Measurements from ENCODE around the gene PRKCI.

The PRKCI gene

DNA sequence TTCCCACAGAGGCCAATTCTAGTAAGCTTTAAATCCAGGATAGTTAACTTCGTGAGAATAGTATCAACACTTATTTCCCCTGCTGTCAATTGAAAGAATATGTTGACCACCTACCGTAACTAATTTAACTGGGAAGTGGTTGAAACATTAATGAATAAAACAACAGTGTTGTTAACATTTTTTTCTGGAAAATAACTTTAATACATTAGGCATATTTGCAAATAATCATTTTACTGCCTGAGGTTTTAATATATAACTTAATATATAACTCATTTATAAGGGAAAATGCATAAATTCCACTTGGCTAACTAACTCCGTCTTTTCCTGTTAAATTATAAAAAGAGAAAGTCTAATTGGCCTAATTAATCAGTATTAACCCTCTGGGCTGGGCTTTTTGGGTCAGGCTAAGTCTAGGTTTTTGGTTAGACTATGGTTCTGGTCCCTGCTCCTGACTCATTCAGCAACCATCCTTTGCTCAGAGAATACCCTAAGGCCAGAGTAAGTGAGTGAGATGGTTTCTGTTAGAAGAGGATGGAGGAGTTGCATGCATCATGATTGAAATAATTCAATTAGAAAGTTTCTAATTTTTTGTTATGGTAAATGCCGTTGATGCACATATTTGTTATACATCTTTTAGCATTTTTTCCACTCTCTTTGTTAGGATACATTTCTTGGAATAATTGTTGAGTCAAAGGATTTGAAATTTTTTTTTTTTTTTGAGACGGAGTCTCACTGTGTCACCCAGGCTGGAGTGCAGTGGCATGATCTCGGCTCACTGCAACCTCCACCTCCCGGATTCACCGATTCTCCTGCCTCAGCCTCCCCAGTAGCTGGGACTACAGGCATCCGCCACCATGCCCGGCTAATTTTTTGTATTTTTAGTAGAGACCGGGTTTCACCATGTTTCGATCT, 124.5 kb downstream of the PRKCI start:
- DNase-seq (ENCODE audit: low spot score): no peak
- TF ChIP-seq, protein P1, sequence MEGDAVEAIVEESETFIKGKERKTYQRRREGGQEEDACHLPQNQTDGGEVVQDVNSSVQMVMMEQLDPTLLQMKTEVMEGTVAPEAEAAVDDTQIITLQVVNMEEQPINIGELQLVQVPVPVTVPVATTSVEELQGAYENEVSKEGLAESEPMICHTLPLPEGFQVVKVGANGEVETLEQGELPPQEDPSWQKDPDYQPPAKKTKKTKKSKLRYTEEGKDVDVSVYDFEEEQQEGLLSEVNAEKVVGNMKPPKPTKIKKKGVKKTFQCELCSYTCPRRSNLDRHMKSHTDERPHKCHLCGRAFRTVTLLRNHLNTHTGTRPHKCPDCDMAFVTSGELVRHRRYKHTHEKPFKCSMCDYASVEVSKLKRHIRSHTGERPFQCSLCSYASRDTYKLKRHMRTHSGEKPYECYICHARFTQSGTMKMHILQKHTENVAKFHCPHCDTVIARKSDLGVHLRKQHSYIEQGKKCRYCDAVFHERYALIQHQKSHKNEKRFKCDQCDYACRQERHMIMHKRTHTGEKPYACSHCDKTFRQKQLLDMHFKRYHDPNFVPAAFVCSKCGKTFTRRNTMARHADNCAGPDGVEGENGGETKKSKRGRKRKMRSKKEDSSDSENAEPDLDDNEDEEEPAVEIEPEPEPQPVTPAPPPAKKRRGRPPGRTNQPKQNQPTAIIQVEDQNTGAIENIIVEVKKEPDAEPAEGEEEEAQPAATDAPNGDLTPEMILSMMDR (IDR thresholded peaks at IDR 0.05; ENCODE audit: borderline replicate concordance, control extremely low read depth, extremely low read depth, insufficient read depth, missing control alignments): no peak
- in situ Hi-C loops (cut with MboI; ENCODE audit: low sequenced_read_pairs, unreplicated experiment): no loop called here

DNA sequence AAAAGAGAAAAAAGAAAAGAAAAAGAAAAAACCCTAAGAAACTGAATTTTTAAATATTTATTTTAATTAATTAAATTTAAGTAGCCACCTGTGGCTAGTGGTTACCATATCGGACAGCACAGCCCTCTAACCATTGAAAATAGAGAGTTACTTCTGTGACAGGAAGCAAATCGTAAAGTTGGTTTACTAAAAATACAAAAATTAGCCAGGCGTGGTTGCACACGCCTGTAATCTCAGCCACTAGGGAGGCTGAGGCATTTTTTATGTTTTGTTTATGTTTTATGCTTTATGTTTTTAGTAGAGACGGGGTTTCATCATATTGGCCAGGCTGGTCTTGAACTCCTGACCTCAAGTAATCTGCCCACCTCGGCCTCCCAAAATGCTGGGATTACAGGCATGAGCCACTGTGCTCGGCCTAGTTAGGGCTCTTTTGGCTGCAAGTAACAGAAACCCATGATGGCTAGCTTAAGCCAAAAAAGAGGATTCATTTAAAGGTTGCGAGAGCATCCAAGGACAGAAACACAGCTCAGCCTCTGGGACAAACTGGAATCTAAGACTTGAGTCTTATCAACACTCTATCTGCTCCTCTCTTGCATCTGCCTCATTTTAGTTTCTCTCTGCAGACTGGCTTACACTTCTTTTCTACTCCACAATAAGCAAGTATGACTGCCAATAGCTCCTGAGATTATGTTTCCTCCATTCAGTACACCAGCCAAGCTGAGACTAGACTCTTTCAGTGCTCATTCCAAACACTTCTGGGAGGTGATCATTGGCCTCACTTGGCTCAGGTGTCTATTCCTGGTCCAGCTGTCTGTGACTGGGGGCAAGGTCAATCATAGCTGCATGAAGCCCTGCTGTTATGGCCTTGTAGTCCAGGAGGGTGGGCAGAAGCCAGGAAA, 128.5 kb downstream of the PRKCI start:
- in situ Hi-C loops (cut with MboI; ENCODE audit: low sequenced_read_pairs, unreplicated experiment): no loop called here
- no peak for DNase-seq (ENCODE audit: low spot score)
- TF ChIP-seq, protein P1 (IDR thresholded peaks at IDR 0.05; ENCODE audit: borderline replicate concordance, control extremely low read depth, extremely low read depth, insufficient read depth, missing control alignments): no peak

DNA sequence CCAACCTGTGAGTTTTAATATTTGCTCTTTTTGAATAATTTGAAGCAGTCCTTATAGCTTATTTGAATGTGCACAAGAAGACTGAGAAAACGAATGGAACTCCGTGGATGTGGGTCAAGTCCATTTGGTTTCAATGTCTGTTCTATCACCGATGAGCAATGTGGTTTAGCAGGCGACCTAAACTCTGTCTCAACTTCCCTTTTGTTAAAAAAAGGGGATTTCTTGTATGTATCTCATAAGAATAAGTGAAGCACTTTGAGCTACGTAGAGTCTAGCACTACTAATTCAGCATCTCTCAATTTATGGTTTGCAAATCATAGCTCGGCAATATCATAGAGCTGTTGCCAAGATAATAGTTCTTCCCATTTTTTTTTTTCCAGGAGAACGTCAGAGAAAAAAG, 130.7 kb downstream of the PRKCI start:
- peak; percentile 49 for DNase-seq (ENCODE audit: low spot score)
- in situ Hi-C loops (cut with MboI; ENCODE audit: low sequenced_read_pairs, unreplicated experiment): no loop called here

DNA sequence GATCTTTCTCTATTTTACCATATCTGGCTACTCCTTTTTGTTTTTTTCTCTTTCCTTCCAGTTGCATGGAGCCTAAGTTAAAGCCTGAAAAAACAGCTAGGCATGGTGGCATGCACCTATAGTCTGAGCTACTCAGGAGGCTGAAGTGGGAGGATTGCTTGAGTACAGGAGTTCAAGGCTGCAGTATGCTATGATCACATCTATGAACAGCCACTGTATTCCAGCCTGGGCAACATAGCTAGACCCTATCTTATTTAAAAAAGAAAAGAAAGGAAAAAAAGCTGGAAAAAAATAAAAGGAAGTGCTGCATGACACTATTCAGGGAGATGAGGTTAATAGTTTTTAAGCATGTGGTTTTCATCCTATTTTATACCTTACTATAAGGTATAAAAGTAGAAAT, 131.3 kb downstream of the PRKCI start:
- DNase-seq (ENCODE audit: low spot score): no peak
- TF ChIP-seq, protein P1 (IDR thresholded peaks at IDR 0.05; ENCODE audit: borderline replicate concordance, control extremely low read depth, extremely low read depth, insufficient read depth, missing control alignments): no peak
- in situ Hi-C loops (cut with MboI; ENCODE audit: low sequenced_read_pairs, unreplicated experiment): no loop called here

More for the DNA sequence above, 130.7 kb downstream of the PRKCI start:
- TF ChIP-seq, protein P1 (IDR thresholded peaks at IDR 0.05; ENCODE audit: borderline replicate concordance, control extremely low read depth, extremely low read depth, insufficient read depth, missing control alignments): no peak

DNA sequence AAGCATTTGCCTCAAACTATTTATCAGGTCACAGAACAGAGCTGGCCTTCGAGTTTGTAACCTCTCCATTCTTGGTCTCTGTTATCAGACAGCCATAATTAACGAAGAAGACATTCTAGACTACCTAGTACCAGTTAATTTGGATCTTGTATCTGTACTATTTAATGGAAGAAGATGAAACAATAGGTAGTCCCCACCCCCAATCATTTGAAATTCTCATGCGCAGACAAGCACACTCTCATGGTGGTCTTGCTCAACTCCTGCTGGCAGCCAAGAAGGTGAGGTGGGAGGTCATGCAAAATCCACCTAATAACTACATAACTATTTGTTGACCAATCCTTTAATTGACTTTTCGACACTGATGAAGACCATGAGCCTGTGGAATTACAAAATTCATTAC, 132.5 kb downstream of the PRKCI start:
- TF ChIP-seq, protein P1 (IDR thresholded peaks at IDR 0.05; ENCODE audit: borderline replicate concordance, control extremely low read depth, extremely low read depth, insufficient read depth, missing control alignments): no peak
- in situ Hi-C loops (cut with MboI; ENCODE audit: low sequenced_read_pairs, unreplicated experiment): no loop called here

More for the DNA sequence above, 132.5 kb downstream of the PRKCI start:
- DNase-seq (ENCODE audit: low spot score): no peak
